ENCODE measurements around the gene ACACB. TPM values are rescaled to one million over a fixed set of nuclear protein-coding genes. Genes with fewer than 3 reads are reported as not detected.

ACACB gene
- total and polyA plus RNA-seq, 2 experiments from 2014 or later, result 6.2 to 15.4 TPM

DNA sequence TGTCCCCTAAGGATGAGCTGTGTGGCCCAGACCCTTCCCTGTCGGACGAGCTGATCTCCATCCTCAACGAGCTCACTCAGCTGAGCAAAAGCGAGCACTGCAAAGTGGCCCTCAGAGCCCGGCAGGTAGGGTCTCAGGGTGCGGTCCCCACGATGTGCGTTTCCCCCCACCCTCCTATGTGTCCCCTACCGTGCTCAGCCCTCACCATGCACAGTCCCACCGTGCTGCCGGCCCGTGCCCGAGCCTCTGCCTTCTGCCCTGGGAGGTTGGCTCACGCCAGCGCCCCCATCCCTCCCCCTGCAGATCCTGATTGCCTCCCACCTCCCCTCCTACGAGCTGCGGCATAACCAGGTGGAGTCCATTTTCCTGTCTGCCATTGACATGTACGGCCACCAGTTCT, 106.1 kb downstream of the ACACB start (continued):
- TF ChIP-seq EZH2 (IDR thresholded peaks at IDR 0.05; ENCODE audit: low read depth, unreplicated experiment), result no peak
- no peak for TF ChIP-seq ZNF114 (CRISPR knock-in tag; IDR thresholded peaks at IDR 0.05)
- no peak for TF ChIP-seq EZH2phosphoT487 (IDR thresholded peaks at IDR 0.05; ENCODE audit: unreplicated experiment)
- TF ChIP-seq, protein P1, sequence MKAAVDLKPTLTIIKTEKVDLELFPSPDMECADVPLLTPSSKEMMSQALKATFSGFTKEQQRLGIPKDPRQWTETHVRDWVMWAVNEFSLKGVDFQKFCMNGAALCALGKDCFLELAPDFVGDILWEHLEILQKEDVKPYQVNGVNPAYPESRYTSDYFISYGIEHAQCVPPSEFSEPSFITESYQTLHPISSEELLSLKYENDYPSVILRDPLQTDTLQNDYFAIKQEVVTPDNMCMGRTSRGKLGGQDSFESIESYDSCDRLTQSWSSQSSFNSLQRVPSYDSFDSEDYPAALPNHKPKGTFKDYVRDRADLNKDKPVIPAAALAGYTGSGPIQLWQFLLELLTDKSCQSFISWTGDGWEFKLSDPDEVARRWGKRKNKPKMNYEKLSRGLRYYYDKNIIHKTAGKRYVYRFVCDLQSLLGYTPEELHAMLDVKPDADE (IDR thresholded peaks at IDR 0.05), result no peak
- TF ChIP-seq, protein P2, sequence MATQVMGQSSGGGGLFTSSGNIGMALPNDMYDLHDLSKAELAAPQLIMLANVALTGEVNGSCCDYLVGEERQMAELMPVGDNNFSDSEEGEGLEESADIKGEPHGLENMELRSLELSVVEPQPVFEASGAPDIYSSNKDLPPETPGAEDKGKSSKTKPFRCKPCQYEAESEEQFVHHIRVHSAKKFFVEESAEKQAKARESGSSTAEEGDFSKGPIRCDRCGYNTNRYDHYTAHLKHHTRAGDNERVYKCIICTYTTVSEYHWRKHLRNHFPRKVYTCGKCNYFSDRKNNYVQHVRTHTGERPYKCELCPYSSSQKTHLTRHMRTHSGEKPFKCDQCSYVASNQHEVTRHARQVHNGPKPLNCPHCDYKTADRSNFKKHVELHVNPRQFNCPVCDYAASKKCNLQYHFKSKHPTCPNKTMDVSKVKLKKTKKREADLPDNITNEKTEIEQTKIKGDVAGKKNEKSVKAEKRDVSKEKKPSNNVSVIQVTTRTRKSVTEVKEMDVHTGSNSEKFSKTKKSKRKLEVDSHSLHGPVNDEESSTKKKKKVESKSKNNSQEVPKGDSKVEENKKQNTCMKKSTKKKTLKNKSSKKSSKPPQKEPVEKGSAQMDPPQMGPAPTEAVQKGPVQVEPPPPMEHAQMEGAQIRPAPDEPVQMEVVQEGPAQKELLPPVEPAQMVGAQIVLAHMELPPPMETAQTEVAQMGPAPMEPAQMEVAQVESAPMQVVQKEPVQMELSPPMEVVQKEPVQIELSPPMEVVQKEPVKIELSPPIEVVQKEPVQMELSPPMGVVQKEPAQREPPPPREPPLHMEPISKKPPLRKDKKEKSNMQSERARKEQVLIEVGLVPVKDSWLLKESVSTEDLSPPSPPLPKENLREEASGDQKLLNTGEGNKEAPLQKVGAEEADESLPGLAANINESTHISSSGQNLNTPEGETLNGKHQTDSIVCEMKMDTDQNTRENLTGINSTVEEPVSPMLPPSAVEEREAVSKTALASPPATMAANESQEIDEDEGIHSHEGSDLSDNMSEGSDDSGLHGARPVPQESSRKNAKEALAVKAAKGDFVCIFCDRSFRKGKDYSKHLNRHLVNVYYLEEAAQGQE (IDR thresholded peaks at IDR 0.05; ENCODE audit: unreplicated experiment), result no peak
- no peak for TF ChIP-seq STAT1 (IDR thresholded peaks at IDR 0.05; ENCODE audit: unreplicated experiment)
- no peak for TF ChIP-seq JUNB (IDR thresholded peaks at IDR 0.05; ENCODE audit: unreplicated experiment)
- no peak for TF ChIP-seq ZNF331 (CRISPR knock-in tag; IDR thresholded peaks at IDR 0.05; ENCODE audit: low read depth)
- TF ChIP-seq CREB1 (CRISPR knock-in tag; IDR thresholded peaks at IDR 0.05; ENCODE audit: low read depth), result no peak

DNA sequence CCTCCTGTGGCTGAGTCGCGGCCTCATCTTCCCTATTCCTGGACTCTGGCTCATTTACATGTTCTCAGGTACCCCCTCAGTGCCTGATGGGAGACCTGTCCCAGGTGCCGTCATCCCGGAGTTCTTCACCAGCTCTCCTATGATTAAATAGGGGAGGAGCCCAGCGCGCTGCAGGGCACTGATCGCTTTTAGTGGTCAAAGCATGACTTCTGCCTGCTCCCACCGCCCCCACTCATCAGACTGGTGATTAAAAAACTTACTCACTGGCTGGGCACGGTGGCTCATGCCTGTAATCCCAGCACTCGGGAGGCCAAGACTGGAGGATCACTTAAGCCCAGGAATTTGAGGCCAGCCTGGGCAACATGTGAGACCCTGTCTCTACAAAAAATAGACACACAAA, 106.8 kb downstream of the ACACB start:
- Histone ChIP-seq H3K27me3 (ENCODE audit: insufficient read depth) (no peaks in the 10 kb centered on the region), H4K20me1 (replicated peaks; ENCODE audit: insufficient read depth) (no peaks in the 10 kb centered on the region), H3K79me2 (replicated peaks; ENCODE audit: insufficient read depth) (no peaks in the 10 kb centered on the region), H3K27ac (ENCODE audit: low read depth) (no peak overlapping the region), H3K9me2 (ENCODE audit: insufficient read depth) (no peaks in the 10 kb centered on the region), H3K4me1 (ENCODE audit: insufficient read depth) (no peaks in the 10 kb centered on the region), H3K4me3 (no peak overlapping the region), H2AFZ (no peak overlapping the region), H3K36me3 (ENCODE audit: insufficient read depth) (no peaks in the 10 kb centered on the region; the same call in 1 of the 2 replicates), H3K4me2 (no peak overlapping the region), H3F3A (replicated peaks; ENCODE audit: low read depth) (no peaks in the 10 kb centered on the region)
- DNase-seq (ENCODE audit: low spot score), result no peak
- Mint-ChIP-seq H3K9me3 (no peaks in the 10 kb centered on the region), H3K4me1 (no peaks in the 10 kb centered on the region), H3K4me3 (no peak overlapping the region), H3K36me3 (ENCODE audit: low read depth) (peaks cover 2% of the 10 kb centered on the region; the same call in 2 of the 3 replicates), H3K27ac (no peak overlapping the region), H3K27me3 (ENCODE audit: insufficient read depth, low read depth, poor library complexity) (peaks cover 2% of the 10 kb centered on the region)
- ATAC-seq, result no peak
- TF ChIP-seq, protein P2 (IDR thresholded peaks at IDR 0.05; ENCODE audit: unreplicated experiment), result no peak
- TF ChIP-seq, protein P1 (IDR thresholded peaks at IDR 0.05), result no peak
- no peak for TF ChIP-seq JUNB (IDR thresholded peaks at IDR 0.05; ENCODE audit: unreplicated experiment)
- no peak for TF ChIP-seq ZNF331 (CRISPR knock-in tag; IDR thresholded peaks at IDR 0.05; ENCODE audit: low read depth)

Measured in GM23338 (cell line).